HG02759 (cell line): ENCODE data around the gene CCDC160.

Source experiments
- ATAC-seq: cut with Tn5 transposase; IDR thresholded peaks from one replicate; pipeline ENCODE4 v1.9.1; 2021; ENCODE audit warnings: mild to moderate bottlenecking, moderate library complexity; ENCODE audit not compliant: unreplicated experiment

The CCDC160 gene

DNA sequence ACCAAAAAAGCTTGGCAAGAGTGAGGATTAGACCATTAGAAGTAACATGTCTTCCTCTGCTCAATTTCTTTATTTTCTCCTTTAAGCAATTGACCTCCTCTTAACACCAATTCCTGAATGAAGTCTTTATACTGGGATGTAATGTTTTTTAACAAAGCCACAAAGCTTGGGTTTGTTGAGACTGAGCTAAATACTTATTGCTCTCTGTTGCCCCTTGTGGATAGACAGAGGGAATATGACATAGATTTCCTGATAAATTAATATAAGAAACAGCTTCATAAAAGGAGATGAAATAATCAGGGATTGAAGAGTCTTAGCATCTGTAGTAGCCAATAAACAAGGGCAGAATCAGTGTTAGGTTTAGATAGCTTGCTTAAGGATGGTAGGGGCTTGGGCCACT is 57.6 kb downstream of the CCDC160 start:
- ATAC-seq, result no peak
